Neural cell (in vitro differentiated cells): Measurements from ENCODE around the gene CHST11. TPM values are rescaled to one million over a fixed set of nuclear protein-coding genes. Genes with fewer than 3 reads are reported as not detected.

Source experiments
- H2AFZ ChIP-seq: fragments of 200-600, 300-800 bp; sonication (generic), shearing (Covaris generic); 2 replicates; pipeline ENCODE4 v1.6.0; 2014; ENCODE audit warnings: low read depth, mild to moderate bottlenecking, antibody characterized with exemption, low read length, moderate library complexity
- H3F3A ChIP-seq: fragments of 200-600 bp; shearing (Covaris generic); 2 replicates; pipeline ENCODE4 v1.6.1; 2016; ENCODE audit warnings: mild to moderate bottlenecking, moderate library complexity, mixed read lengths, antibody characterized with exemption, low read length; ENCODE audit not compliant: insufficient read depth, poor library complexity, severe bottlenecking
- H3K27ac ChIP-seq: fragments of 200-600, 300-800 bp; sonication (generic), shearing (Covaris generic); 2 replicates; pipeline ENCODE4 v1.5.1; 2014; ENCODE audit warnings: mild to moderate bottlenecking, low read length, moderate library complexity
- H3K27me3 ChIP-seq: fragments of 300-800, 200-600 bp; sonication (generic), shearing (Covaris generic); 2 replicates; pipeline ENCODE4 v1.6.0; 2014; ENCODE audit warnings: mild to moderate bottlenecking, low read depth, low read length, moderate library complexity; ENCODE audit not compliant: insufficient read depth
- H3K36me3 ChIP-seq: fragments of 300-800, 200-600 bp; sonication (generic), shearing (Covaris generic); 2 replicates; pipeline ENCODE4 v1.5.1; 2014; ENCODE audit warnings: mild to moderate bottlenecking, antibody characterized with exemption, low read length, moderate library complexity; ENCODE audit not compliant: insufficient read depth
- H3K4me2 ChIP-seq: fragments of 300-800, 200-600 bp; sonication (generic), shearing (Covaris generic); 2 replicates; pipeline ENCODE4 v1.6.0; 2014; ENCODE audit warnings: mild to moderate bottlenecking, low read length
- H3K4me3 ChIP-seq: fragments of 300-800, 200-600 bp; sonication (generic), shearing (Covaris generic); 2 replicates; pipeline ENCODE4 v1.5.1; 2014; ENCODE audit warnings: mild to moderate bottlenecking, low read length, moderate library complexity
- H3K79me2 ChIP-seq: fragments of 200-600 bp; shearing (Covaris generic); replicated peaks from 2 replicates; pipeline ENCODE4 v1.6.0; 2014; ENCODE audit warnings: mild to moderate bottlenecking, low read length, moderate library complexity; ENCODE audit not compliant: insufficient read depth
- H3K9ac ChIP-seq: fragments of 300-800, 200-600 bp; sonication (generic), shearing (Covaris generic); 2 replicates; pipeline ENCODE4 v1.6.1; 2016; ENCODE audit warnings: mild to moderate bottlenecking, low read length, mixed read lengths
- H3K9me2 ChIP-seq: fragments of 200-600 bp; shearing (Covaris generic); 2 replicates; pipeline ENCODE4 v1.6.1; 2016; ENCODE audit warnings: mild to moderate bottlenecking, low read length, mixed read lengths; ENCODE audit not compliant: insufficient read depth
- H3K9me3 ChIP-seq: fragments of 200-600, 300-800 bp; sonication (generic), shearing (Covaris generic); 2 replicates; pipeline ENCODE4 v1.6.1; 2016; ENCODE audit warnings: mild to moderate bottlenecking, mixed run types, low read length, moderate library complexity, mixed read lengths
- H4K20me1 ChIP-seq: fragments of 200-600 bp; shearing (Covaris generic); 2 replicates; pipeline ENCODE4 v1.6.1; 2016; ENCODE audit warnings: mild to moderate bottlenecking, mixed run types; ENCODE audit not compliant: insufficient read depth
- CTCF ChIP-seq: fragments of 450-650 bp; IDR thresholded peaks from 2 replicates; pipeline ENCODE4 v1.5.1; 2014; ENCODE audit warnings: antibody characterized with exemption, mild to moderate bottlenecking, moderate library complexity; ENCODE audit not compliant: poor library complexity, severe bottlenecking
- EP300 ChIP-seq: fragments of 450-650 bp; conservative IDR thresholded peaks from 2 replicates; pipeline ENCODE4 v1.6.1; 2014; ENCODE audit warnings: antibody characterized with exemption, mild to moderate bottlenecking, moderate library complexity; ENCODE audit not compliant: poor library complexity, severe bottlenecking
- EZH2 ChIP-seq: fragments of 200-600, 300-800 bp; shearing (Covaris generic), sonication (generic); IDR thresholded peaks from 2 replicates; pipeline ENCODE4 v1.6.1; 2014; ENCODE audit warnings: antibody characterized with exemption, low read length, borderline replicate concordance, mild to moderate bottlenecking; ENCODE audit not compliant: insufficient read depth, poor library complexity, severe bottlenecking
- MXI1 ChIP-seq: fragments of 450-650 bp; conservative IDR thresholded peaks from 2 replicates; pipeline ENCODE4 v1.6.1; 2014; ENCODE audit warnings: antibody characterized with exemption, mild to moderate bottlenecking; ENCODE audit not compliant: poor library complexity, severe bottlenecking
- POLR2AphosphoS5 ChIP-seq: IDR thresholded peaks from 2 replicates; pipeline ENCODE4 v1.6.1; 2012
- RAD21 ChIP-seq: fragments of 450-650 bp; conservative IDR thresholded peaks from 2 replicates; pipeline ENCODE4 v1.6.1; 2014; ENCODE audit warnings: antibody characterized with exemption, mild to moderate bottlenecking, moderate library complexity
- REST ChIP-seq: IDR thresholded peaks from 2 replicates; pipeline ENCODE4 v1.6.1; 2012; ENCODE audit warnings: borderline replicate concordance
- SMC3 ChIP-seq: fragments of 450-650 bp; conservative IDR thresholded peaks from 2 replicates; pipeline ENCODE4 v1.6.1; 2014; ENCODE audit warnings: antibody characterized with exemption, mild to moderate bottlenecking, moderate library complexity; ENCODE audit not compliant: poor library complexity
- TAF1 ChIP-seq: IDR thresholded peaks from 2 replicates; pipeline ENCODE4 v1.6.1; 2012; ENCODE audit warnings: low read depth
- polyA plus RNA-seq: library from polyadenylated mRNA; depleted of rRNA; stranded (reverse); fragments of >200 nt; gene quantifications from 2 replicates; pipeline ENCODE4 v1.2.3, GENCODE V29; 2014

Gene CHST11
- polyA plus RNA-seq, 1 donor from 2014 or later: 15.0 TPM

GRCh38 chr12:104532636-104533035, 75.9 kb downstream of the CHST11 start:
- no peak overlapping the region for H3K4me3 ChIP-seq
- H3K36me3 ChIP-seq: no peaks in the 10 kb centered on the region
- H3F3A ChIP-seq: no peaks in the 10 kb centered on the region
- no peak overlapping the region for H2AFZ ChIP-seq
- H3K27me3 ChIP-seq: no peaks in the 10 kb centered on the region
- no peaks in the 10 kb centered on the region for H3K79me2 ChIP-seq
- no peaks in the 10 kb centered on the region for H3K9me3 ChIP-seq
- H3K4me2 ChIP-seq: no peak overlapping the region
- no peaks in the 10 kb centered on the region for H3K9me2 ChIP-seq
- no peak overlapping the region for H3K9ac ChIP-seq
- no peaks in the 10 kb centered on the region for H4K20me1 ChIP-seq
- TF ChIP-seq EZH2 (no peak), POLR2AphosphoS5 (no peak), TAF1 (no peak), EP300 (no peak), CTCF (no peak), MXI1 (no peak), REST (no peak), RAD21 (no peak), SMC3 (no peak)
- H3K27ac ChIP-seq: no peak overlapping the region

GRCh38 chr12:104533134-104533533, 76.4 kb downstream of the CHST11 start:
- Histone ChIP-seq H3K4me3 (no peak overlapping the region), H3K9me3 (no peaks in the 10 kb centered on the region), H3K4me2 (no peak overlapping the region), H3K36me3 (no peaks in the 10 kb centered on the region), H3K79me2 (no peaks in the 10 kb centered on the region), H3F3A (no peaks in the 10 kb centered on the region), H3K27ac (peak overlapping the region; percentile 6), H3K27me3 (no peaks in the 10 kb centered on the region), H2AFZ (no peak overlapping the region), H4K20me1 (no peaks in the 10 kb centered on the region), H3K9ac (no peak overlapping the region), H3K9me2 (no peaks in the 10 kb centered on the region)
- TF ChIP-seq MXI1 (no peak), RAD21 (no peak), EZH2 (no peak), POLR2AphosphoS5 (no peak), SMC3 (no peak), REST (no peak), TAF1 (no peak), CTCF (no peak), EP300 (no peak)
